Stimulated activated CD4-positive, alpha-beta T cell treated with anti-CD3 and anti-CD28 coated beads, Interleukin-2, amount 100 ng/mL, for 4 hours (primary cell): ENCODE data around the gene VOPP1.
"Not testable (repeated sequence)": the region's sequence is repeated elsewhere in the genome, so short reads cannot be mapped to it uniquely, and the experiment has no call there.

Experiments used
- DNase-seq: peaks from one replicate; pipeline ENCODE4 v3.0.0-alpha.2; 2020; ENCODE audit warnings: low read depth

The VOPP1 gene

GRCh38 chr7:55488216-55488615, 84.1 kb downstream of the VOPP1 start:
- no peak for DNase-seq

- DNase-seq, result no peak
Measured at GRCh38 chr7:55486991-55487390, 85.3 kb downstream of the VOPP1 start.

- no peak for DNase-seq
Measured at GRCh38 chr7:55486192-55486590, 86.1 kb downstream of the VOPP1 start.

- DNase-seq, result no peak
Measured at GRCh38 chr7:55485501-55486191, 86.7 kb downstream of the VOPP1 start.

GRCh38 chr7:55484834-55485233, 87.5 kb downstream of the VOPP1 start:
- DNase-seq, result no peak

- no peak for DNase-seq
Measured at GRCh38 chr7:55484241-55484640, 88.1 kb downstream of the VOPP1 start.

GRCh38 chr7:55483046-55483445, 89.3 kb downstream of the VOPP1 start:
- DNase-seq, result no peak

GRCh38 chr7:55481155-55481554, 91.1 kb downstream of the VOPP1 start:
- no peak for DNase-seq

GRCh38 chr7:55478700-55479099, 93.6 kb downstream of the VOPP1 start:
- DNase-seq, result no peak

GRCh38 chr7:55477781-55478374, 94.4 kb downstream of the VOPP1 start:
- no peak for DNase-seq

- no peak for DNase-seq
Measured at GRCh38 chr7:55476852-55477780, 95.2 kb downstream of the VOPP1 start.

GRCh38 chr7:55475855-55476803, 96.2 kb downstream of the VOPP1 start:
- no peak for DNase-seq

- DNase-seq, result no peak
Measured at GRCh38 chr7:55474944-55475854, 97.1 kb downstream of the VOPP1 start.

- no peak for DNase-seq
Measured at GRCh38 chr7:55473932-55474331, 98.4 kb downstream of the VOPP1 start.

- DNase-seq, result no peak
Measured at GRCh38 chr7:55472928-55473725, 99.2 kb downstream of the VOPP1 start.

- not testable (repeated sequence) for DNase-seq
Measured at GRCh38 chr7:55472406-55472805, 99.9 kb downstream of the VOPP1 start.

GRCh38 chr7:55471594-55471993, 100.7 kb downstream of the VOPP1 start:
- not testable (repeated sequence) for DNase-seq

GRCh38 chr7:55470261-55470660, 102.0 kb downstream of the VOPP1 start:
- DNase-seq, result no peak

GRCh38 chr7:55469721-55470120, 102.6 kb downstream of the VOPP1 start:
- no peak for DNase-seq

GRCh38 chr7:55469271-55469681, 103.0 kb downstream of the VOPP1 start:
- no peak for DNase-seq
